IMR-90 (cell line): ENCODE results near the gene CLSTN3. TPM values are rescaled to one million over a fixed set of nuclear protein-coding genes. Genes with fewer than 3 reads are reported as not detected.

ENCODE experiments used
- ATAC-seq: fragments of 200-7000 bp; cut with Tn5 transposase; 2 replicates; pipeline ENCODE4 v1.9.1; 2020; ENCODE audit warnings: low read depth, mild to moderate bottlenecking, moderate library complexity
- BruUV-seq: library from RNA; stranded (reverse); fragments of 400-500 nt; replicated peaks from 2 replicates; lab custom pipeline; 2021; lab: Mats Ljungman, UMichigan
- CTCF ChIA-PET: fragments of 300-600 bp; formaldehyde crosslinking; extraction: SDS; loops from one replicate; lab custom pipeline; 2021; ENCODE audit warnings: antibody characterized with exemption; lab: Yijun Ruan, JAX
- POLR2A ChIA-PET: fragments of 300-600 bp; sonication (Branson Sonifier 250); formaldehyde crosslinking; loops from one replicate; lab custom pipeline; 2022; ENCODE audit warnings: antibody characterized with exemption; ENCODE audit not compliant: unreplicated experiment; lab: Charles Lee
- DNase-seq: peaks from one replicate; pipeline ENCODE4 v3.0.0; 2013
- H2AFZ ChIP-seq: replicated peaks from 2 replicates; pipeline ENCODE3; 2013; ENCODE audit warnings: low read length, mild to moderate bottlenecking; ENCODE audit not compliant: poor library complexity
- H2AK5ac ChIP-seq: 2 replicates; pipeline ENCODE4 v1.6.1; 2013; ENCODE audit warnings: low read depth, low read length, inconsistent platforms
- H2AK9ac ChIP-seq: replicated peaks from 2 replicates; pipeline ENCODE3; 2013; ENCODE audit warnings: mild to moderate bottlenecking, low read depth, low read length, moderate library complexity; ENCODE audit not compliant: poor library complexity
- H2BK120ac ChIP-seq: 2 replicates; pipeline ENCODE4 v1.6.1; 2013; ENCODE audit warnings: low read depth, low read length, inconsistent platforms
- H2BK15ac ChIP-seq: 3 replicates; pipeline ENCODE4 v1.6.1; 2013; ENCODE audit warnings: low read depth, low read length, inconsistent platforms
- H2BK20ac ChIP-seq: 2 replicates; pipeline ENCODE4 v1.6.1; 2013; ENCODE audit warnings: low read depth, mild to moderate bottlenecking, inconsistent platforms, low read length, moderate library complexity
- H2BK5ac ChIP-seq: 2 replicates; pipeline ENCODE4 v1.6.1; 2013; ENCODE audit warnings: mild to moderate bottlenecking, low read depth, low read length, inconsistent platforms; ENCODE audit not compliant: poor library complexity, severe bottlenecking
- H3K14ac ChIP-seq: replicated peaks from 2 replicates; pipeline ENCODE4 v1.6.1; 2013; ENCODE audit warnings: low read depth, low read length, inconsistent platforms
- H3K18ac ChIP-seq: 2 replicates; pipeline ENCODE4 v1.6.1; 2013; ENCODE audit warnings: low read depth, low read length, control low read depth
- H3K23ac ChIP-seq: 2 replicates; pipeline ENCODE4 v1.6.1; 2013; ENCODE audit warnings: low read depth, low read length, inconsistent platforms
- H3K27ac ChIP-seq: 2 replicates; pipeline ENCODE4 v1.5.1; 2013; ENCODE audit warnings: mild to moderate bottlenecking, control low read depth, low read length; ENCODE audit not compliant: insufficient read depth
- H3K27me3 ChIP-seq: 2 replicates; pipeline ENCODE4 v1.6.1; 2013; ENCODE audit warnings: low read length; ENCODE audit not compliant: control insufficient read depth, insufficient read depth
- H3K36me3 ChIP-seq: 2 replicates; pipeline ENCODE4 v1.6.1; 2013; ENCODE audit warnings: low read length, mixed read lengths; ENCODE audit not compliant: control insufficient read depth, insufficient read depth
- H3K4ac ChIP-seq: 2 replicates; pipeline ENCODE4 v1.6.1; 2013; ENCODE audit warnings: low read depth, low read length, inconsistent platforms
- H3K4me1 ChIP-seq: 2 replicates; pipeline ENCODE4 v1.6.1; 2013; ENCODE audit warnings: low read length, mixed read lengths; ENCODE audit not compliant: control insufficient read depth, insufficient read depth
- H3K4me2 ChIP-seq: 2 replicates; pipeline ENCODE4 v1.6.1; 2013; ENCODE audit warnings: low read depth, mild to moderate bottlenecking, control low read depth, low read length, moderate library complexity
- H3K4me3 ChIP-seq: 2 replicates; pipeline ENCODE4 v1.5.1; 2013; ENCODE audit warnings: low read depth, mild to moderate bottlenecking, control low read depth, low read length, moderate library complexity; ENCODE audit not compliant: insufficient read depth
- H3K56ac ChIP-seq: 2 replicates; pipeline ENCODE4 v1.6.1; 2013; ENCODE audit warnings: low read length, inconsistent platforms; ENCODE audit not compliant: insufficient read depth; ENCODE audit errors: extremely low read depth
- H3K79me1 ChIP-seq, 2 experiments: 2 replicates each; pipeline ENCODE4 v1.6.1; 2013; ENCODE audit warnings: low read length in 2 of 2, inconsistent platforms in 1 of 2, low read depth in 1 of 2
- H3K9ac ChIP-seq: 2 replicates; pipeline ENCODE4 v1.6.1; 2013; ENCODE audit warnings: low read depth, low read length, control low read depth
- H3K9me1 ChIP-seq: 2 replicates; pipeline ENCODE4 v1.6.1; 2013; ENCODE audit warnings: low read length, inconsistent platforms; ENCODE audit not compliant: insufficient read depth
- H3K9me3 ChIP-seq: 2 replicates; pipeline ENCODE4 v1.6.1; 2013; ENCODE audit warnings: low read length; ENCODE audit not compliant: control insufficient read depth, insufficient read depth
- H4K20me1 ChIP-seq: 2 replicates; pipeline ENCODE4 v1.6.1; 2013; ENCODE audit warnings: low read length, inconsistent platforms; ENCODE audit not compliant: insufficient read depth
- H4K5ac ChIP-seq: 2 replicates; pipeline ENCODE4 v1.6.1; 2013; ENCODE audit warnings: mild to moderate bottlenecking, low read depth, low read length, control low read depth
- H4K8ac ChIP-seq, 2 experiments: 2 replicates each; pipeline ENCODE4 v1.6.1; 2013; ENCODE audit warnings: low read depth in 2 of 2, low read length in 2 of 2, control low read depth in 1 of 2, inconsistent platforms in 1 of 2
- H4K91ac ChIP-seq: 2 replicates; pipeline ENCODE4 v1.6.1; 2013; ENCODE audit warnings: low read depth, low read length, inconsistent platforms; ENCODE audit not compliant: insufficient read depth
- CHD1 ChIP-seq: IDR thresholded peaks from 2 replicates; pipeline ENCODE4 v1.6.1; 2012; ENCODE audit warnings: low read depth, low read length, improper control_type of control experiment
- ELK1 ChIP-seq: fragments of 150-350 bp; IDR thresholded peaks from 2 replicates; pipeline ENCODE4 v1.6.1; 2016; ENCODE audit warnings: low read depth, mild to moderate bottlenecking, low read length, moderate library complexity, borderline replicate concordance
- MAFK ChIP-seq: IDR thresholded peaks from 2 replicates; pipeline ENCODE4 v1.6.1; 2012; ENCODE audit warnings: low read depth, low read length, improper control_type of control experiment
- MAZ ChIP-seq: IDR thresholded peaks from 2 replicates; pipeline ENCODE4 v1.6.1; 2012; ENCODE audit warnings: low read depth, mild to moderate bottlenecking, low read length, improper control_type of control experiment, moderate library complexity, borderline replicate concordance
- MXI1 ChIP-seq: IDR thresholded peaks from 2 replicates; pipeline ENCODE4 v1.6.1; 2012; ENCODE audit warnings: low read depth, mild to moderate bottlenecking, low read length, moderate library complexity, borderline replicate concordance
- NFE2L2 ChIP-seq: fragments of 150-350 bp; IDR thresholded peaks from 2 replicates; pipeline ENCODE4 v1.6.1; 2016; ENCODE audit warnings: low read depth, mild to moderate bottlenecking, low read length
- POLR2A ChIP-seq: IDR thresholded peaks from 2 replicates; pipeline ENCODE4 v1.6.1; 2012; ENCODE audit warnings: mild to moderate bottlenecking, low read depth, low read length
- RCOR1 ChIP-seq: IDR thresholded peaks from 2 replicates; pipeline ENCODE4 v1.6.1; 2012; ENCODE audit warnings: mild to moderate bottlenecking, low read length, improper control_type of control experiment; ENCODE audit not compliant: insufficient replicate concordance
- SMC3 ChIP-seq: fragments of 150-350 bp; IDR thresholded peaks from 2 replicates; pipeline ENCODE4 v1.6.1; 2016; ENCODE audit warnings: low read depth, mild to moderate bottlenecking, antibody characterized with exemption, low read length, moderate library complexity
- USF2 ChIP-seq: fragments of 150-350 bp; IDR thresholded peaks from 2 replicates; pipeline ENCODE4 v1.6.1; 2017; ENCODE audit warnings: mild to moderate bottlenecking, antibody characterized with exemption, low read length, low read depth
- WGBS, 2 experiments: methylation state at CpG; one replicate each; pipeline versions ENCODE4 v1.1.5 to v1.1.7; 2013; ENCODE audit warnings: missing lambda C conversion rate in 2 of 2; ENCODE audit not compliant: insufficient read length in 1 of 2; ENCODE audit errors: extremely low coverage in 2 of 2; 5-methylcytosine and 5-hydroxymethylcytosine counted together
- dilution Hi-C: fragments of 300-500 bp; cut with HindIII; formaldehyde crosslinking; loops from one replicate; pipeline ENCODE4 v1.14.3; 2018; ENCODE audit warnings: low sequenced_read_pairs; ENCODE audit not compliant: unreplicated experiment
- in situ Hi-C: fragments of 300-500 bp; cut with MboI; formaldehyde crosslinking; loops from 3 replicates; pipeline ENCODE4 v1.14.3; 2019; ENCODE audit warnings: low sequenced_read_pairs, inconsistent platforms, mixed read lengths
- intact Hi-C: fragments of 100-400 bp; cut with micrococcal nuclease; formaldehyde crosslinking; loops from 2 replicates; pipeline ENCODE4 v1.10.0; 2022
- polyA plus RNA-seq, 3 experiments: library from polyadenylated mRNA; depleted of rRNA; stranded (reverse); fragments of >200 nt; gene quantifications; 2 replicates each; pipeline ENCODE4 v1.2.3, GENCODE V29; 2012; ENCODE audit warnings: low replicate concordance in 1 of 3
- total RNA-seq: library from RNA; depleted of rRNA; stranded (reverse); fragments of >200 nt; gene quantifications from 2 replicates; pipeline ENCODE4 v1.2.3, GENCODE V29; 2012

The CLSTN3 gene
- total and polyA plus RNA-seq, 2 of the 4 experiments (the other 2 are of a cell fraction), result 4.1 to 16.4 TPM

GRCh38 chr12:7160183-7160582, 30.0 kb downstream of the CLSTN3 start (continued):
- no peak for TF ChIP-seq USF2
- TF ChIP-seq CHD1, result no peak
- TF ChIP-seq SMC3, result no peak
- TF ChIP-seq MAFK, result no peak
- no peak for TF ChIP-seq MXI1

- Histone ChIP-seq H3K36me3 (peaks cover 3% of the 10 kb centered on the region; the same call in 1 of the 2 replicates), H3K79me1 (no peaks in the 10 kb centered on the region), H2BK120ac (no peak overlapping the region), H4K91ac (no peak overlapping the region), H2BK5ac (no peak overlapping the region), H4K20me1 (no peaks in the 10 kb centered on the region), H2BK20ac (no peak overlapping the region), H4K8ac (no peak overlapping the region), H3K9me3 (peaks cover 3% of the 10 kb centered on the region; the same call in 1 of the 2 replicates), H3K23ac (no peak overlapping the region), H3K14ac (no peak overlapping the region), H3K4me3 (no peak overlapping the region), H3K4ac (no peak overlapping the region), H2AFZ (no peak overlapping the region), H2AK9ac (no peak overlapping the region), H3K27ac (no peak overlapping the region), H4K5ac (no peak overlapping the region), H3K9ac (no peak overlapping the region), H3K4me1 (no peaks in the 10 kb centered on the region), H3K27me3 (peaks cover 16% of the 10 kb centered on the region), H3K9me1 (no peaks in the 10 kb centered on the region), H3K18ac (no peak overlapping the region), H3K56ac (no peak overlapping the region), H3K4me2 (no peak overlapping the region), H2BK15ac (no peak overlapping the region), H2AK5ac (no peak overlapping the region)
- dilution Hi-C loops (no loop called here), intact Hi-C loops (no loop called here), in situ Hi-C loops (no loop called here)
- DNase-seq, result no peak
- 76% methylated on average over 2 of the region's 4 CpGs; no CpG with 5 or more reads in 1 of the 2 experiments for WGBS, 2 experiments
- no TSS peak for BruUV-seq
- ATAC-seq, result no peak
- POLR2A ChIA-PET, result no interaction called here
- no peak for TF ChIP-seq MAZ
- no peak for TF ChIP-seq CHD1
- no peak for TF ChIP-seq MAFK
- no peak for TF ChIP-seq ELK1
- no peak for TF ChIP-seq RCOR1
- no peak for TF ChIP-seq POLR2A
- TF ChIP-seq NFE2L2, result no peak
- CTCF ChIA-PET, result interaction anchor here (1.2 kb wide), 1 partner anchor 16 kb away, joined by 3 read pairs; no protein-coding TSS in a partner anchor
These were observed 31.2 kb downstream of the CLSTN3 start for GRCh38 chr12:7161327-7161726.
